Right atrium auricular region (tissue), 2 donors: ENCODE results near the gene ABCA12. TPM values are rescaled to one million over a fixed set of nuclear protein-coding genes. Genes with fewer than 3 reads are reported as not detected.
"Not testable (repeated sequence)": the region's sequence is repeated elsewhere in the genome, so short reads cannot be mapped to it uniquely, and the experiment has no call there.

Experiments used
- DNase-seq: peaks from one replicate; pipeline ENCODE4 v3.0.0-alpha.2; 2019; ENCODE audit warnings: low spot score
- H3K27ac ChIP-seq, 2 donors: fragments of 200-600 bp; sonication (generic); 1 replicate in 1 of 2; 2 replicates in 1 of 2; pipeline ENCODE4 v1.5.1; 2016 to 2019
- H3K27me3 ChIP-seq, 2 donors: fragments of 200-600 bp; sonication (generic); one replicate each; pipeline versions ENCODE4 v1.5.1 to v1.6.0; 2017 to 2019
- H3K36me3 ChIP-seq: fragments of 200-600 bp; sonication (generic); one replicate; pipeline ENCODE4 v1.5.1; 2016
- H3K4me1 ChIP-seq, 2 donors: fragments of 200-600 bp; sonication (generic); one replicate each; pipeline versions ENCODE4 v1.5.1 to v1.6.0; 2017 to 2019
- H3K4me3 ChIP-seq, 2 donors: fragments of 200-600 bp; sonication (generic); 1 replicate in 1 of 2; 2 replicates in 1 of 2; pipeline ENCODE4 v1.5.1; 2017 to 2019; ENCODE audit warnings: mild to moderate bottlenecking in 1 of 2, moderate library complexity in 1 of 2
- H3K9me3 ChIP-seq, 2 donors: fragments of 200-600 bp; sonication (generic); one replicate each; pipeline ENCODE4 v1.5.1; 2019
- CTCF ChIP-seq, 2 donors: fragments of 200-600 bp; sonication (generic); IDR thresholded peaks; one replicate each; pipeline ENCODE4 v1.5.1; 2019; ENCODE audit warnings: antibody characterized with exemption in 2 of 2
- total RNA-seq, 2 donors: library from RNA; depleted of rRNA; stranded (reverse); fragments of >200 nt; gene quantifications; one replicate each; pipeline ENCODE4 v1.1.0, GENCODE V29; 2016

The ABCA12 gene
- total RNA-seq, 2 donors from 2014 or later: 0.04 TPM; not detected in 1

GRCh38 chr2:215171151-215171550 lies 32.7 kb upstream of the ABCA12 start:
- TF ChIP-seq CTCF (IDR thresholded peaks at IDR 0.05): no peak
- Histone ChIP-seq H3K4me3 (peak overlapping the region in 1 of 2 donors; percentile 17), H3K4me1 (no peaks in the 10 kb centered on the region), H3K27ac (no peak overlapping the region), H3K9me3 (no peaks in the 10 kb centered on the region), H3K27me3 (no peaks in the 10 kb centered on the region), H3K36me3 (no peaks in the 10 kb centered on the region)
- DNase-seq: no peak

GRCh38 chr2:215166505-215166904 lies 28.1 kb upstream of the ABCA12 start:
- H3K4me1 ChIP-seq, DNase-seq, H3K9me3 ChIP-seq, H3K27ac ChIP-seq, H3K36me3 ChIP-seq, H3K27me3 ChIP-seq, H3K4me3 ChIP-seq: not testable (repeated sequence)

- H3K4me1 ChIP-seq, H3K4me3 ChIP-seq, H3K9me3 ChIP-seq, DNase-seq, H3K36me3 ChIP-seq, H3K27ac ChIP-seq, H3K27me3 ChIP-seq: not testable (repeated sequence)
These were observed 24.9 kb upstream of the ABCA12 start for GRCh38 chr2:215163319-215163718.

GRCh38 chr2:215161301-215161829 lies 22.9 kb upstream of the ABCA12 start:
- Histone ChIP-seq H3K9me3 (no peaks in the 10 kb centered on the region), H3K4me3 (no peak overlapping the region), H3K36me3 (no peaks in the 10 kb centered on the region), H3K27me3 (no peaks in the 10 kb centered on the region), H3K27ac (no peak overlapping the region), H3K4me1 (no peaks in the 10 kb centered on the region)
- TF ChIP-seq CTCF (IDR thresholded peaks at IDR 0.05): no peak
- no peak for DNase-seq

- Histone ChIP-seq H3K9me3 (no peaks in the 10 kb centered on the region), H3K27ac (no peak overlapping the region), H3K27me3 (no peaks in the 10 kb centered on the region), H3K4me1 (no peaks in the 10 kb centered on the region), H3K36me3 (no peaks in the 10 kb centered on the region), H3K4me3 (no peak overlapping the region)
- DNase-seq: no peak
- TF ChIP-seq CTCF (IDR thresholded peaks at IDR 0.05): no peak
These were observed 21.7 kb upstream of the ABCA12 start for GRCh38 chr2:215160081-215160480.

- no peaks in the 10 kb centered on the region for H3K4me1 ChIP-seq
- H3K36me3 ChIP-seq: no peaks in the 10 kb centered on the region
- H3K4me3 ChIP-seq: no peak overlapping the region
- no peak for TF ChIP-seq CTCF (IDR thresholded peaks at IDR 0.05)
- no peak for DNase-seq
- no peaks in the 10 kb centered on the region for H3K27me3 ChIP-seq
- no peaks in the 10 kb centered on the region for H3K9me3 ChIP-seq
- H3K27ac ChIP-seq: no peak overlapping the region
These were observed 18.0 kb upstream of the ABCA12 start for GRCh38 chr2:215156453-215156852.

GRCh38 chr2:215149894-215150293 lies 11.5 kb upstream of the ABCA12 start:
- Histone ChIP-seq H3K9me3 (no peaks in the 10 kb centered on the region), H3K27ac (no peak overlapping the region), H3K27me3 (peaks cover 0 to 2% of the 10 kb centered on the region in 2 donors), H3K4me1 (no peaks in the 10 kb centered on the region), H3K4me3 (no peak overlapping the region), H3K36me3 (no peaks in the 10 kb centered on the region)
- no peak for TF ChIP-seq CTCF (IDR thresholded peaks at IDR 0.05)
- no peak for DNase-seq
